IMR-90 (cell line): ENCODE results near the gene B4GALT5. TPM values are rescaled to one million over a fixed set of nuclear protein-coding genes. Genes with fewer than 3 reads are reported as not detected.
A peak's percentile ranks its signal among the peaks of the same experiment; 100 is the strongest.

ENCODE experiments used
- ATAC-seq: fragments of 200-7000 bp; cut with Tn5 transposase; 2 replicates; pipeline ENCODE4 v1.9.1; 2020; ENCODE audit warnings: low read depth, mild to moderate bottlenecking, moderate library complexity
- BruUV-seq: library from RNA; stranded (reverse); fragments of 400-500 nt; replicated peaks from 2 replicates; lab custom pipeline; 2021; lab: Mats Ljungman, UMichigan
- CTCF ChIA-PET: fragments of 300-600 bp; formaldehyde crosslinking; extraction: SDS; loops from one replicate; lab custom pipeline; 2021; ENCODE audit warnings: antibody characterized with exemption; lab: Yijun Ruan, JAX
- POLR2A ChIA-PET: fragments of 300-600 bp; sonication (Branson Sonifier 250); formaldehyde crosslinking; loops from one replicate; lab custom pipeline; 2022; ENCODE audit warnings: antibody characterized with exemption; ENCODE audit not compliant: unreplicated experiment; lab: Charles Lee
- DNase-seq: peaks from one replicate; pipeline ENCODE4 v3.0.0; 2013
- H2AFZ ChIP-seq: replicated peaks from 2 replicates; pipeline ENCODE3; 2013; ENCODE audit warnings: low read length, mild to moderate bottlenecking; ENCODE audit not compliant: poor library complexity
- H2AK5ac ChIP-seq: 2 replicates; pipeline ENCODE4 v1.6.1; 2013; ENCODE audit warnings: low read depth, low read length, inconsistent platforms
- H2AK9ac ChIP-seq: replicated peaks from 2 replicates; pipeline ENCODE3; 2013; ENCODE audit warnings: mild to moderate bottlenecking, low read depth, low read length, moderate library complexity; ENCODE audit not compliant: poor library complexity
- H2BK120ac ChIP-seq: 2 replicates; pipeline ENCODE4 v1.6.1; 2013; ENCODE audit warnings: low read depth, low read length, inconsistent platforms
- H2BK15ac ChIP-seq: 3 replicates; pipeline ENCODE4 v1.6.1; 2013; ENCODE audit warnings: low read depth, low read length, inconsistent platforms
- H2BK20ac ChIP-seq: 2 replicates; pipeline ENCODE4 v1.6.1; 2013; ENCODE audit warnings: low read depth, mild to moderate bottlenecking, inconsistent platforms, low read length, moderate library complexity
- H2BK5ac ChIP-seq: 2 replicates; pipeline ENCODE4 v1.6.1; 2013; ENCODE audit warnings: mild to moderate bottlenecking, low read depth, low read length, inconsistent platforms; ENCODE audit not compliant: poor library complexity, severe bottlenecking
- H3K14ac ChIP-seq: replicated peaks from 2 replicates; pipeline ENCODE4 v1.6.1; 2013; ENCODE audit warnings: low read depth, low read length, inconsistent platforms
- H3K18ac ChIP-seq: 2 replicates; pipeline ENCODE4 v1.6.1; 2013; ENCODE audit warnings: low read depth, low read length, control low read depth
- H3K23ac ChIP-seq: 2 replicates; pipeline ENCODE4 v1.6.1; 2013; ENCODE audit warnings: low read depth, low read length, inconsistent platforms
- H3K27ac ChIP-seq: 2 replicates; pipeline ENCODE4 v1.5.1; 2013; ENCODE audit warnings: mild to moderate bottlenecking, control low read depth, low read length; ENCODE audit not compliant: insufficient read depth
- H3K27me3 ChIP-seq: 2 replicates; pipeline ENCODE4 v1.6.1; 2013; ENCODE audit warnings: low read length; ENCODE audit not compliant: control insufficient read depth, insufficient read depth
- H3K36me3 ChIP-seq: 2 replicates; pipeline ENCODE4 v1.6.1; 2013; ENCODE audit warnings: low read length, mixed read lengths; ENCODE audit not compliant: control insufficient read depth, insufficient read depth
- H3K4ac ChIP-seq: 2 replicates; pipeline ENCODE4 v1.6.1; 2013; ENCODE audit warnings: low read depth, low read length, inconsistent platforms
- H3K4me1 ChIP-seq: 2 replicates; pipeline ENCODE4 v1.6.1; 2013; ENCODE audit warnings: low read length, mixed read lengths; ENCODE audit not compliant: control insufficient read depth, insufficient read depth
- H3K4me2 ChIP-seq: 2 replicates; pipeline ENCODE4 v1.6.1; 2013; ENCODE audit warnings: low read depth, mild to moderate bottlenecking, control low read depth, low read length, moderate library complexity
- H3K4me3 ChIP-seq: 2 replicates; pipeline ENCODE4 v1.5.1; 2013; ENCODE audit warnings: low read depth, mild to moderate bottlenecking, control low read depth, low read length, moderate library complexity; ENCODE audit not compliant: insufficient read depth
- H3K56ac ChIP-seq: 2 replicates; pipeline ENCODE4 v1.6.1; 2013; ENCODE audit warnings: low read length, inconsistent platforms; ENCODE audit not compliant: insufficient read depth; ENCODE audit errors: extremely low read depth
- H3K79me1 ChIP-seq, 2 experiments: 2 replicates each; pipeline ENCODE4 v1.6.1; 2013; ENCODE audit warnings: low read length in 2 of 2, inconsistent platforms in 1 of 2, low read depth in 1 of 2
- H3K9ac ChIP-seq: 2 replicates; pipeline ENCODE4 v1.6.1; 2013; ENCODE audit warnings: low read depth, low read length, control low read depth
- H3K9me1 ChIP-seq: 2 replicates; pipeline ENCODE4 v1.6.1; 2013; ENCODE audit warnings: low read length, inconsistent platforms; ENCODE audit not compliant: insufficient read depth
- H3K9me3 ChIP-seq: 2 replicates; pipeline ENCODE4 v1.6.1; 2013; ENCODE audit warnings: low read length; ENCODE audit not compliant: control insufficient read depth, insufficient read depth
- H4K20me1 ChIP-seq: 2 replicates; pipeline ENCODE4 v1.6.1; 2013; ENCODE audit warnings: low read length, inconsistent platforms; ENCODE audit not compliant: insufficient read depth
- H4K5ac ChIP-seq: 2 replicates; pipeline ENCODE4 v1.6.1; 2013; ENCODE audit warnings: mild to moderate bottlenecking, low read depth, low read length, control low read depth
- H4K8ac ChIP-seq, 2 experiments: 2 replicates each; pipeline ENCODE4 v1.6.1; 2013; ENCODE audit warnings: low read depth in 2 of 2, low read length in 2 of 2, control low read depth in 1 of 2, inconsistent platforms in 1 of 2
- H4K91ac ChIP-seq: 2 replicates; pipeline ENCODE4 v1.6.1; 2013; ENCODE audit warnings: low read depth, low read length, inconsistent platforms; ENCODE audit not compliant: insufficient read depth
- BHLHE40 ChIP-seq: fragments of 150-350 bp; IDR thresholded peaks from 2 replicates; pipeline ENCODE4 v1.6.1; 2016; ENCODE audit warnings: mild to moderate bottlenecking, low read depth, low read length
- FOS ChIP-seq: fragments of 150-350 bp; IDR thresholded peaks from 2 replicates; pipeline ENCODE4 v1.6.1; 2016; ENCODE audit warnings: low read depth, low read length
- MAFK ChIP-seq: IDR thresholded peaks from 2 replicates; pipeline ENCODE4 v1.6.1; 2012; ENCODE audit warnings: low read depth, low read length, improper control_type of control experiment
- MAZ ChIP-seq: IDR thresholded peaks from 2 replicates; pipeline ENCODE4 v1.6.1; 2012; ENCODE audit warnings: low read depth, mild to moderate bottlenecking, low read length, improper control_type of control experiment, moderate library complexity, borderline replicate concordance
- NFE2L2 ChIP-seq: fragments of 150-350 bp; IDR thresholded peaks from 2 replicates; pipeline ENCODE4 v1.6.1; 2016; ENCODE audit warnings: low read depth, mild to moderate bottlenecking, low read length
- RAD21 ChIP-seq: IDR thresholded peaks from 2 replicates; pipeline ENCODE4 v1.6.1; 2012; ENCODE audit warnings: low read length, improper control_type of control experiment
- RCOR1 ChIP-seq: IDR thresholded peaks from 2 replicates; pipeline ENCODE4 v1.6.1; 2012; ENCODE audit warnings: mild to moderate bottlenecking, low read length, improper control_type of control experiment; ENCODE audit not compliant: insufficient replicate concordance
- WGBS, 2 experiments: methylation state at CpG; one replicate each; pipeline versions ENCODE4 v1.1.5 to v1.1.7; 2013; ENCODE audit warnings: missing lambda C conversion rate in 2 of 2; ENCODE audit not compliant: insufficient read length in 1 of 2; ENCODE audit errors: extremely low coverage in 2 of 2; 5-methylcytosine and 5-hydroxymethylcytosine counted together
- dilution Hi-C: fragments of 300-500 bp; cut with HindIII; formaldehyde crosslinking; loops from one replicate; pipeline ENCODE4 v1.14.3; 2018; ENCODE audit warnings: low sequenced_read_pairs; ENCODE audit not compliant: unreplicated experiment
- in situ Hi-C: fragments of 300-500 bp; cut with MboI; formaldehyde crosslinking; loops from 3 replicates; pipeline ENCODE4 v1.14.3; 2019; ENCODE audit warnings: low sequenced_read_pairs, inconsistent platforms, mixed read lengths
- intact Hi-C: fragments of 100-400 bp; cut with micrococcal nuclease; formaldehyde crosslinking; loops from 2 replicates; pipeline ENCODE4 v1.10.0; 2022
- polyA plus RNA-seq, 3 experiments: library from polyadenylated mRNA; depleted of rRNA; stranded (reverse); fragments of >200 nt; gene quantifications; 2 replicates each; pipeline ENCODE4 v1.2.3, GENCODE V29; 2012; ENCODE audit warnings: low replicate concordance in 1 of 3
- total RNA-seq: library from RNA; depleted of rRNA; stranded (reverse); fragments of >200 nt; gene quantifications from 2 replicates; pipeline ENCODE4 v1.2.3, GENCODE V29; 2012

Gene B4GALT5
- total and polyA plus RNA-seq, 2 of the 4 experiments (the other 2 are of a cell fraction), result 11.3 to 20.4 TPM

- H3K56ac ChIP-seq, result no peak overlapping the region
- DNase-seq (peak; percentile 71), ATAC-seq (peak; percentile 71)
- H2AK9ac ChIP-seq, result peak overlapping the region; percentile 47
- peak overlapping the region; percentile 8; the same call in 1 of the 3 replicates for H2BK15ac ChIP-seq
- ChIA-PET POLR2A (no interaction called here), CTCF (interaction anchor here (1.4 kb wide), 1 partner anchor 9 kb away, joined by 4 read pairs; no protein-coding TSS in a partner anchor)
- no peak overlapping the region for H3K4me3 ChIP-seq
- H2AFZ ChIP-seq, result no peak overlapping the region
- H4K8ac ChIP-seq, result peak overlapping the region in 1 of 2 experiments; percentile 22; a peak in 1 of 4 replicates
- H3K9me3 ChIP-seq, result no peaks in the 10 kb centered on the region
- H2BK20ac ChIP-seq, result peak overlapping the region; percentile 75
- intact Hi-C loops (no loop called here), dilution Hi-C loops (no loop called here), in situ Hi-C loops (no loop called here)
- no peaks in the 10 kb centered on the region for H3K27me3 ChIP-seq
- TF ChIP-seq FOS (peak; percentile 97), MAZ (no peak), NFE2L2 (peak; percentile 96), BHLHE40 (peak; percentile 12; the same call in 1 of the 2 replicates), MAFK (peak; percentile 97), RAD21 (no peak), RCOR1 (no peak)
- no peaks in the 10 kb centered on the region for H3K36me3 ChIP-seq
- WGBS, 2 experiments, result no CpG with 5 or more reads among the region's 6 CpGs
- BruUV-seq, result no TSS peak
- H3K4me2 ChIP-seq, result peak overlapping the region; percentile 70; the same call in 1 of the 2 replicates
- peak overlapping the region; percentile 13 for H4K5ac ChIP-seq
- H3K9ac ChIP-seq, result no peak overlapping the region
- peak overlapping the region; percentile 71 for H2AK5ac ChIP-seq
- peak overlapping the region; percentile 55 for H3K18ac ChIP-seq
- H4K20me1 ChIP-seq, result peaks cover 54% of the 10 kb centered on the region
- H3K9me1 ChIP-seq, result peaks cover 29% of the 10 kb centered on the region
- H4K91ac ChIP-seq, result peak overlapping the region; percentile 47
- H3K4me1 ChIP-seq, result peaks cover 17% of the 10 kb centered on the region
- peak overlapping the region; percentile 64; the same call in 1 of the 2 replicates for H2BK120ac ChIP-seq
- H2BK5ac ChIP-seq, result peak overlapping the region; percentile 17
- H3K4ac ChIP-seq, result peak overlapping the region; percentile 71
- peak overlapping the region; percentile 46 for H3K27ac ChIP-seq
- peak overlapping the region; percentile 37; the same call in 1 of the 2 replicates for H3K14ac ChIP-seq
- H3K79me1 ChIP-seq, result peaks cover 41 to 90% of the 10 kb centered on the region in 2 experiments
- H3K23ac ChIP-seq, result peak overlapping the region; percentile 73; the same call in 1 of the 2 replicates
These were observed 36.9 kb downstream of the B4GALT5 start for GRCh38 chr20:49676581-49677291.
